ENCODE data around the gene RNF186.
A peak's percentile ranks its signal among the peaks of the same experiment; 100 is the strongest.

The RNF186 gene

DNA sequence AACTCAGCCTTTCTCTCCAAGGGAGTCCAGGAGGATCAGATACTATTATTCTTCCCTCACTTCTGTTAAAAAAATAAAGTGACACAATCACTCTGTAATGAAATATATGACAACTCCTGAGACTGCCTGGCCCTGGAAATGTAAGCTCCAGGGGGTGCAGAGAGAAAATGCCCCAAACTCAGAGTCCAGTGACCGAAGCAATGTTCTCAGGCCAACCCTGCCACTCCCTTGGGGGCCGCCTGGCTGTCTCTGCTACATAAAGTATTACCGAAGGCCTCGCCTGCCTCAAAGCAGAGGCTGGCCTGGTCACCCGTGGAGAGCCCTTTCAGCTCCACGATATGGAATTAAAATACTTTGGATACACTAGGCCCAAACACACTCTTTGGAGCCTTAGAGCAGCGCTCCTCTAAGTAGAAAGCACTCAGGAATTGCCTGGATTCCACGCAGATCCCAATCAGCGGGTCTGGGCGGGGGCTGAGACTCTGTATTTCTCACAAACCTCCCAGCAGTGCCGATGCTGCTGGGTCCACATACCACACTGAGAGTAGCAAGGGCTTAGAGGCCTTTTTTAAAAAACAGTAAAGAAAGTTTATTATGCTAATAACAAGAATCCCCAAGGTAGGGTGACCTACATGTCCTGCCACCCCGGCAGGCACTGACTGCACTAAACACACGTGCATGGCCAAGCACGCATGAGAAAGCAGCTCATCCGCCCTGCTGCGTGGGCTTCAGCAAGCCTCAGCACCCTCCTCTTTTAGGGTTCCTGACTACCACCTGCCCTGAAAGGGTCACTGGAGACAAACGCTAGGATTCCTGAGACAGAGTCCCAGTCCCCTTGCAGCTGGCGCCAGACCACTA lies 46.5 kb downstream of the RNF186 start:
- Mint-ChIP-seq H3K27ac (peak overlapping the region in 2 of 3 experiments; percentile 27 to 63), H3K36me3 (ENCODE audit: low read depth) (no peaks in the 10 kb centered on the region), H3K4me1 (peaks cover 21% of the 10 kb centered on the region), H3K27me3 (ENCODE audit: low read depth) (peaks cover 3% of the 10 kb centered on the region), H3K9me3 (no peaks in the 10 kb centered on the region), H3K4me3 (no peak overlapping the region)
- TF ChIP-seq, protein P1, sequence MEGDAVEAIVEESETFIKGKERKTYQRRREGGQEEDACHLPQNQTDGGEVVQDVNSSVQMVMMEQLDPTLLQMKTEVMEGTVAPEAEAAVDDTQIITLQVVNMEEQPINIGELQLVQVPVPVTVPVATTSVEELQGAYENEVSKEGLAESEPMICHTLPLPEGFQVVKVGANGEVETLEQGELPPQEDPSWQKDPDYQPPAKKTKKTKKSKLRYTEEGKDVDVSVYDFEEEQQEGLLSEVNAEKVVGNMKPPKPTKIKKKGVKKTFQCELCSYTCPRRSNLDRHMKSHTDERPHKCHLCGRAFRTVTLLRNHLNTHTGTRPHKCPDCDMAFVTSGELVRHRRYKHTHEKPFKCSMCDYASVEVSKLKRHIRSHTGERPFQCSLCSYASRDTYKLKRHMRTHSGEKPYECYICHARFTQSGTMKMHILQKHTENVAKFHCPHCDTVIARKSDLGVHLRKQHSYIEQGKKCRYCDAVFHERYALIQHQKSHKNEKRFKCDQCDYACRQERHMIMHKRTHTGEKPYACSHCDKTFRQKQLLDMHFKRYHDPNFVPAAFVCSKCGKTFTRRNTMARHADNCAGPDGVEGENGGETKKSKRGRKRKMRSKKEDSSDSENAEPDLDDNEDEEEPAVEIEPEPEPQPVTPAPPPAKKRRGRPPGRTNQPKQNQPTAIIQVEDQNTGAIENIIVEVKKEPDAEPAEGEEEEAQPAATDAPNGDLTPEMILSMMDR (IDR thresholded peaks at IDR 0.05; ENCODE audit: unreplicated experiment in 3 of 3) = no peak

DNA sequence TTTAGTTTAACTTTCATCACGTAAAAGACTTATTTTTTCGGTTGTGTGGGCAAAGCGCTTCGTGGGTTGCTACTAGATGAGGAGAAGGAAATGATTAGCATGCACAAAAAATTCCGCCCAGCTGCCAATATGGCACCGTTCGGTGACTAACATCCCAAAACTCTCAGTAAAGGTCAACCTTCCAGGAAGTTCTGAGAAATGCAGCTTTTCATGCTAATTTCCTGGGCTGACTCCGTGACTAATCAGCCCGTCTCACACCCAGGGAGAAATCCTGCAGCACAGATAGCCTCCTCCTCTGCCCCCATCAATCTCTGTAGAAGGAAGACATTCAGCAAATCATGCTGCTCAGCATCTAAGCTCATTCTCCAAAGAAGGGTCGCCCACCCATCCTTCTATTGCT lies 49.5 kb downstream of the RNF186 start:
- Mint-ChIP-seq H3K27me3 (ENCODE audit: low read depth) (peaks cover 12% of the 10 kb centered on the region), H3K9me3 (no peaks in the 10 kb centered on the region), H3K4me3 (no peak overlapping the region), H3K27ac (peak overlapping the region in 1 of 3 experiments; percentile 17), H3K4me1 (peaks cover 21% of the 10 kb centered on the region), H3K36me3 (ENCODE audit: low read depth) (no peaks in the 10 kb centered on the region)
- TF ChIP-seq, protein P1 (IDR thresholded peaks at IDR 0.05; ENCODE audit: unreplicated experiment in 3 of 3) = no peak

DNA sequence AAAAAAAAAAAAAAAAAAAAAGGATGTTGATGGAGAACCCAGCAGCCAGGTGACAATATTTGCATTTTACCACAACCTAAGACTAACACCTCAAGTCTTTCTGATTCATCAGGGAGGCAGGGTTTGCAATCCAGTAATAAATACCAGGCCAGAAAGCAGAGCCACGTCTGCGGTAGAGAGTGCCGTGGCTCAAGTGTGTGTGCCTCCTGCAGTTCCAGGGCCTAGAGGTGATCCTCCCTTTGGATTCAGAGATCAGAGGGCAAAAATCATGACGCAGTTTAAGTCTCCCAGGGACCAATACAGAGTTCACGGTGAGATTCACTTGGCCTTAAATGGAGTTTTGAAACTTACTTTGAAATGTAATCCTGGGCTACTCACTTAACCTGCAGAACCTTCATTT lies 50.2 kb downstream of the RNF186 start:
- TF ChIP-seq, protein P1 (IDR thresholded peaks at IDR 0.05; ENCODE audit: unreplicated experiment in 3 of 3) = no peak
- no peaks in the 10 kb centered on the region for H3K9me3 Mint-ChIP-seq

More for the DNA sequence above, 50.2 kb downstream of the RNF186 start:
- Mint-ChIP-seq H3K4me3 (no peak overlapping the region), H3K4me1 (peaks cover 21% of the 10 kb centered on the region), H3K27me3 (ENCODE audit: low read depth) (peaks cover 18% of the 10 kb centered on the region), H3K36me3 (ENCODE audit: low read depth) (no peaks in the 10 kb centered on the region), H3K27ac (peak overlapping the region in 1 of 3 experiments; percentile 66)
